Testis (tissue), 2 donors: Measurements from ENCODE around the gene C3orf20.

Experiments
- CTCF ChIP-seq, 3 experiments: fragments of 450-650 bp in 2 of 3; fragments of 200-600 bp in 1 of 3; sonication (generic) in 1 of 3; IDR thresholded peaks; one replicate each; pipeline ENCODE4 v1.5.1; 2016 to 2019; ENCODE audit warnings: antibody characterized with exemption in 3 of 3, mild to moderate bottlenecking in 2 of 3, moderate library complexity in 1 of 3
- POLR2A ChIP-seq: fragments of 450-650 bp; IDR thresholded peaks from one replicate; pipeline ENCODE4 v1.6.1; 2017; ENCODE audit warnings: antibody characterized with exemption, mild to moderate bottlenecking, moderate library complexity

- no peak for TF ChIP-seq CTCF (IDR thresholded peaks at IDR 0.05)
- TF ChIP-seq POLR2A, result no peak
Observed at GRCh38 chr3:14765060-14765400, 90.1 kb downstream of the C3orf20 start.
